ENCODE measurements around the gene ZSWIM6.
A peak's percentile ranks its signal among the peaks of the same experiment; 100 is the strongest.
"Not testable (repeated sequence)": the region's sequence is repeated elsewhere in the genome, so short reads cannot be mapped to it uniquely, and the experiment has no call there.

ZSWIM6 gene

DNA sequence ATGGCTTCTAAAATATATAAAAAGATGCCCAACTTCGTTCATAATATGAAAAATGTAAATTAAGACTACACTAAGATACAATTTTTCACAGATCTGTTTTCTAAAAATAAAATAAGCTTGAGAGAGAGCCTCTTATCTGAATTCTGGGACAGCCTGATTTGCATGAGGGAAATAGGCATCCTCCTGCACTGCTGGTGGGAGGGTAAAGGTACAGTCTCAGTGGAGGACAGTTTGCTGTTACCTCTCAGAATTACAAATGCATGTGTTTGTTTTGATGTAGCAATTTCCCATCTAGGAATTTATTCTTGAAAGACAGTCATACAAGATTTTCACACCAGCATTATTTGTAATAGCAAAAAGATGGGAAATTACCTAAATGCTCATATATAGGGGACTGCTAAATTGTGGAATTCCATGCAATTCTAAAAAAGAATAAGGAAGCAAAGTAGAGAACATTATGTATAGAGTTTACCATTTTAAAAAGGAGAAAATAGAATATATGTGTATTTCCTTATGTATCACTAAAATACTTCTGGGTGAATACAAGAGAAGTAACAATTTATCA is 75.7 kb downstream of the ZSWIM6 start:
- DNase-seq (ENCODE audit: low read depth), result no peak

DNA sequence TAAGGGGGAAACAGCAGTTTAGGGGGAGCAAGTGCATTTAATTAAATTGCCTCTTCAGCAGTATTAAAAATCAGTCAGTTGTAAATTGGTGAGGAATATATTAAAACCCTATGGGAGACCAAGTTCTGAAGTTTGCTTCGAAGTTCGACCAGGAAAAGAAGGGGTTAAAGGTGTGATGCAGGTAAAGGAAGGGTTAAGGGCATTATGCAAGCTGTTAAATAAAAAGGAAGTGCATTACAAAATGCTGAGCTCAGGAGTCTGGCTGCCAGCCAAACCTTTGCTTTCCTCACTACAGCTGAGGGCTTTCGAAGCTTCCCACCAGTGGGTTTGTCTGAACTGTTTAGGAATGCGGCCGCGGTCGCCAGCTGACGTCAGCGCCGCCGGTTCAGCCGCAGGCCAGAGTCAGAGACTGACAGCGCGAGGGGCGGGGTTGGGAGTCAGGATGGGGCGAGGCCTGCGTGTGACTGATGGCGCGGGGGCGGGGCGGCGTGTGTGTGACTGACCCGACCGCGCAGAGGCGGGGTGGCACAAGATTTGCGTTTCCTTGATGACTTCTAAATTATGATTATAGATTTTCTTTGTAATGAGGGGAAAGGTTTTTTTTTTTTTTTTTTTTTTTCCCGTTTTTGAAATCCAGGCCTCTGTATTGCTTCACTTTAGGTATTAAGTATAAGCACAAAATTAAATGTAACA is 76.6 kb downstream of the ZSWIM6 start:
- peak; percentile 80 for DNase-seq (ENCODE audit: low read depth)

DNA sequence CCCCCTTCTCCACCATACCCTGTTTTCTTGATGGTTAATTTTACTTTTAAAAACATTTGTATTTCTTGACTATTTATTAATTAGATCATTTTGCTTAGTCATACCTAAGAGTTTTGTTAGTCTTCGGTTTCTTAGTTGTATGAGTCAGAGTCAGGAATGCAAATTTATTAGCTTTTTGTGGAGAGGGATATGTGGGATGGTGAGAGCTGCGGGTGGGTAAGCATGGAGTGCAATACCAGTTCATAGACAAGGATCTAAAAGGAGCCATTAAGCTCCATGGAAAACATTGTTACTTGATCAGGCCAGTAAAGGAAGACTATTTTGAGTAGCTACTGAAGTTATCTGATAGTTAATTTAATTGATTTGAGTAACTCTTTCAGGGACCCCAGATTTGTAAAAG is 77.5 kb downstream of the ZSWIM6 start:
- no peak for DNase-seq (ENCODE audit: low read depth)

DNA sequence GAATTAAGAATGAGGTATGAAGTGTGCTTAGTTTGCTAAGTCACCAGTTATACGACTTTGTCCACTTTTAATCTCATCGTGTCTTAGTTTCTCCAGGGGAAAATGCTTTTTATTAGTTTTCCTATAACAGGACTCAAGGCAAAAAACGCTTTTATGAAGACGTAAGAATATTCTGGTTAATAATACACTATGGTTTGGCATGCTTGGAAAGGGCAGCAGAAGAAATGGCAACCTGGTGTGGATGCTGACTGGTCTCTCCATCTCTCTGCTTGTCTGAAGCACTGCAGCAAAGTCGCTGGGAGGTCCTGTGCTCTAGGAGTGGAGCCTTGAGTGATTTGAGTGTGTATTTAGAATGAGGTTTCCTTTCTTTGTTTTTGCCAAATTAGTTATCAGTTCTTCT is 78.8 kb downstream of the ZSWIM6 start:
- DNase-seq (ENCODE audit: low read depth), result no peak

- DNase-seq (ENCODE audit: low read depth), result no peak
Measured at GRCh38 chr5:61412361-61412760, 80.3 kb downstream of the ZSWIM6 start.

GRCh38 chr5:61413205-61413604 is 81.1 kb downstream of the ZSWIM6 start:
- DNase-seq (ENCODE audit: low read depth), result not testable (repeated sequence)

GRCh38 chr5:61414806-61415205 is 82.7 kb downstream of the ZSWIM6 start:
- no peak for DNase-seq (ENCODE audit: low read depth)

GRCh38 chr5:61416010-61416409 is 84.0 kb downstream of the ZSWIM6 start:
- no peak for DNase-seq (ENCODE audit: low read depth)

GRCh38 chr5:61416420-61416819 is 84.4 kb downstream of the ZSWIM6 start:
- no peak for DNase-seq (ENCODE audit: low read depth)

GRCh38 chr5:61417340-61417739 is 85.3 kb downstream of the ZSWIM6 start:
- no peak for DNase-seq (ENCODE audit: low read depth)

- DNase-seq (ENCODE audit: low read depth), result no peak
Measured at GRCh38 chr5:61417851-61418250, 85.8 kb downstream of the ZSWIM6 start.

DNA sequence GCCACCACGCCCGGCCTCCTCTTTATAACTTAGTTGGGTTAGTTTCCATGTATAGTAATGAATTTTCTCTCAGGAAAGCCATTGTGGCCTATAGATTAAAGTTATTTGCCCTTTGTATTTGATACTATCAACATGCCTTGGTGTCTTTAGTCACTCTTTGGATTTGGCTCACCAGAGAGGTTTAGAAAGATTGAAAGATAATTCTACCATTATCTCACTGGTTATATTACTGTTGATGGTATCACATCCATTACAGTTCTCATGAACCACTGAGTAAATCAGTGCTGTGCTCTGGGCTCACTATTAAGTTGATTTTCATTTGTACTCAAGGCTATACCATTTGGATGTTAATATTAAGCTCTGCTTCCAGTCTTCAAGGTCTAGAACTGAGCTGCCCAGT is 87.0 kb downstream of the ZSWIM6 start:
- DNase-seq (ENCODE audit: low read depth), result no peak

DNA sequence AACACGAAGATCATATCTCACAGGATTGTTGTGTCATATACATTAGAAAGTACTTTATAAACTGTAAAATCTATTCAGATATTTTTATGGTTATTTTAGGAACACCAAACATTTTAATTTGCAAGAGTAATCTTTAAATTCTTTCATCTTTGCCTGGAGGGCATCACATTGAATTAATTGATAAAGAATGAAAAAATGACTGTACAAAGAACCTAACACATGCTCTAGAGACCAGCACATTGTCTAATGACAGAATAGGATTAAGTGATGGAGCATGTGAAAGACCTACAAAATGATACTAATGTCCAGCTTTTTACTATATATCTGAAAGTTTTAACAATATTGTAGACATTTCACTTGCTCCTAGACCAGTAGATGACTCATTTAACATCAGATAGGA is 88.0 kb downstream of the ZSWIM6 start:
- DNase-seq (ENCODE audit: low read depth), result no peak

DNA sequence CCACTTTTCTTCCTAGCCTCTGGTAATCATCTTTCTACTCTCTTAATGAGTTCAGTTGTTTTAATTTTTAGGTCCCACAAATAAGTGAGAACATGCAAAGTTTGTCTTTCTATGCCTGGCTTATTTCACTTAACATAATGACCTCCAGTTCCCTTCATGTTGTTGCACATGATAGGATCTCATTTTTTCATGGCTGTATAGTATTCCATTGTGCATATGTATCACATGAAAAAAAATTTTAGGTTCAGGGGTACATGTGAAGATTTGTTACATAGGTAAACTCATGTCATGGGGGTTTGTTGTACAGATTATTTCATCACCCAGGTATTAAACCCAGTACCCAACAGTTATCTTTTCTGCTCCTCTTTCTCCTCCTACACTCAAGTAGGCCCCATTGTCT is 89.2 kb downstream of the ZSWIM6 start:
- not testable (repeated sequence) for DNase-seq (ENCODE audit: low read depth)

- no peak for DNase-seq (ENCODE audit: low read depth)
Measured at GRCh38 chr5:61423487-61424145, 91.6 kb downstream of the ZSWIM6 start.

- DNase-seq (ENCODE audit: low read depth), result no peak
Measured at GRCh38 chr5:61425918-61426317, 93.9 kb downstream of the ZSWIM6 start.

DNA sequence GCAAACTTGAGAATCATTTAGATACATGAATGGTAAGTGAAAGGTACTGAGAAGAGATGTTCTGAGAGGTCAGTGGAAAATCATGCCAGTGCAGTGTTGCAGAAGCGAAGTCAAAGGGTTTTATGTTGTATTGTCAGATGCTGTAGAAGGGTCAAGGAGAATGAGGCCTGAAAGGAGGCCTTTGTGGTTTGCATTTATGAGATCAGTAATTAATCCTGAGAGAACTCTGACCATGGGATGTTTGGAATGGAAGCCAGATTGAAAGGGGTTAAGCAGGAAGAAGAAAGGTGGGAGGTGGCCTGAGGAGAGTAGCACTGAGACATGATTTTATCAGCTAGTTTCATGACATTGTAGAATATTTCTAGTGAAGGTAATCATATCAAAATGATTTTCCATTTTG is 97.8 kb downstream of the ZSWIM6 start:
- no peak for DNase-seq (ENCODE audit: low read depth)

DNA sequence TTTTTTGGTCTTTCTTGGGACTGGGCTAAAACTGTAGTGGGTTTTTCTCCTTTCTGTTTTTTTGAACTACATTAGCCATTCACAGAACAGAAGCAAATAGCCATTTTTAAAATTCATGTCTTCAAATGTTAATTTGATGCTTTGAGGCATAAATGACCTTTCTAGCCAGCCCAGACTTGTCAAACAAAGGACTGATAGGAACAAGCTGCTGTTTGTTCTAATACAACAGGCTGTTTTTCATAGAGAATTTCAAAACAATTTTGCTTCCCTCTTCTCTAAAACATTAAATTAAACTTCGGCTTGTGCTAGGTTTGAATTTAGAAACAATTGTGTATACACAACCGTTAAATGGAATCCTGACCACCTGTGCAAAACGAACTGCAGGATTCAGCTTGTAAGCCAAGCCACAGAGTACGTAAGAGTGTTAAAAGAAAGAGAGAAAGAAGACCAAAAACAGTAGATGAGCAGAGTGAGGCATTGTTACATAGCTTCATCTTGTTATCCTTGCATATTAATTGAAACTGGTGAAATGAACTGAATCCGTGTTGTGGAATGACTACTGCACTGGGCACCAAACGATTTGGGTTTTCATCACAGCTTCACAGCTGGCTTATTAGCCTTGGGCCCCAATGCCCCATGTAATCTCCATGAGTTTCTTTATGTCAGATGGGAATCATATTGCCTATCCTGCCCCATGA is 100.0 kb downstream of the ZSWIM6 start:
- no peak for DNase-seq (ENCODE audit: low read depth)

DNA sequence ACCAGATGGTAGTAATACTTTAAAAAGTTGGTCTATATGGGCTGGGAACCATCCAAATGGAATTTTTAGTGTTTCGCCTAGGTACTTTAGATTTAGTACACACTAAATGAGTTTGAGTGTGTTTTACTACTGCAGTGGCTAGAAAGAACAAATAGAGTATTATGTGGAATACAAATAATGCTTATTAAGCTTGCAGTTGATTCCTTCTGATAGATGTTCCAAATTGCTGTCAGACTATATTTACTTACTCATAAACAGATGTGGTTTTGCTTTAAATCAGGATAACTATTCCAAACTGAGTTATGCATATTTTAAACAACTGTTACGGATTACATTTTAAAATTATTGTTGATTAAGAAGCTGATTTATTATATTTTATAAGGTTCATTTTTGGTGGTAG is 103.3 kb downstream of the ZSWIM6 start:
- DNase-seq (ENCODE audit: low read depth), result no peak

DNA sequence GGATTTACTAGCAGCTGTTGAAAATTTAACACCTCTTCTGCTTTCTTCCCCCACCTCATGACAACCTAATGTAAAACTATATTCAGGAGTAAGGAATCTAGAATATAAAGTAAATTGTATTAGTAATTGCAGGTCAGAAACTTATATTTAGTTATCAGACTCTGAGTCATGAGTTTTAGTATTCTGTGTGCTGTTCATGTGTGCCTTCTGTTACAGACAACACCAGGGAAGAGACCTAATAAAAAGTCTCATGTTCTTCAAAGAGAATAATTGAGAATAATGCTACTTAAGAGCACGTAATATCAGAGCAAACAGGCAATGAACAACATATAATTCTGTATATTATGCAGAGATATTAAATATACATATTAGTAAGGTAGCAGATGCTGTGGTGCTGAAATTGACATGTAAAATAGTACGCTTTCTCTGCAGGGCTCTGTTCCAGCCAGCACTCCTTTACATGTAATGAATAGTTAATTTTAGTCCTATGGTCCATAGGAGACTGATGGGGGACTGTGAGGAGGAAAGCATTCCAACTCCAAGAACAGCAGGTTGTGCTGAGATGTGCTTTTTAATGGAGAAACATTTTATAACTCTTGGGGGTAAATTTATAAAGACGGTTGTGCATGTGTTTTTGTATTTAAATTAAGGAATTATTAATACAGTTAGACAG is 106.4 kb downstream of the ZSWIM6 start:
- no peak for DNase-seq (ENCODE audit: low read depth)

DNA sequence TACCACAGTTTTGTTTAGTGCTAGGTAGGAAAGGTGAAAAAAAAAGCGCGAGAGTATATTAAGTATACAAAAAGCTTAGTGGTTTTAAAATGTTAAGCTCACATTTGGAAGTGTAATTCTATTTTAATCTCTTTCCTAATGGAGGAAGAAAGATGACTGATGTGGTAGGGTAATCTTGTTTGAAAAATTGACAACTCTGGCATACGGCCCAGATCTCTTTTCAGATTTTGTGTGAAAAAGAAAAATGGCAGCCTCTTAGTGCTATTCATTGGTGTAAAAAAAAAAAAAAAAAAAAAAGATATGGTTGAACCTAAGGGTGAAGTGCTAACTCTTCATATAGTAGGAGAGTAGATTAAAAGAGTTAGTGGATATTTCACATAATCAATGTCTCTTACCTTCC is 108.0 kb downstream of the ZSWIM6 start:
- DNase-seq (ENCODE audit: low read depth), result no peak

- no peak for DNase-seq (ENCODE audit: low read depth)
Measured at GRCh38 chr5:61440596-61440995, 108.5 kb downstream of the ZSWIM6 start.

Data from CMK (cell line).